GM19035 (cell line): Measurements from ENCODE around the gene SPART.
"Not testable (repeated sequence)": the region's sequence is repeated elsewhere in the genome, so short reads cannot be mapped to it uniquely, and the experiment has no call there.

Source experiments
- ATAC-seq: cut with Tn5 transposase; IDR thresholded peaks from one replicate; pipeline ENCODE4 v1.9.1; 2021; ENCODE audit not compliant: unreplicated experiment

Gene SPART

GRCh38 chr13:36323408-36323807 lies 22.8 kb downstream of the SPART start:
- no peak for ATAC-seq

DNA sequence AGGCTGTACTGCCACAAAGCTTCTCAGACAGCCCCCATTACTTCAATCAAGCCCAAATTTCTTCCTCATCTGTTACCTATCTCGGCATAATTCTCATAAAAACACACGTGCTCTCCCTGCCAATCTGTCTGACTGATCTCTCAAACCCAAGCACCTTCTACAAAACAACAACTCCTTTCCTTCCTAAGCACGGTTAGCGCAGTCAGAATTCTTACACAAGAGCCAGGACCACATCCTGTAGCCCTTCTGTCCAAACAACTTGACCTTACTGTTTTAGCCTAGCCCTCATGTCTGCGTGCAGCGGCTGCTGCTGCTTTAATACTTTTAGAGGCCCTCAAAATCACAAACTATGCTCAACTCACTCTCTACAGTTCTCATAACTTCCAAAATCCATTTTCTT lies 26.4 kb downstream of the SPART start:
- not testable (repeated sequence) for ATAC-seq

DNA sequence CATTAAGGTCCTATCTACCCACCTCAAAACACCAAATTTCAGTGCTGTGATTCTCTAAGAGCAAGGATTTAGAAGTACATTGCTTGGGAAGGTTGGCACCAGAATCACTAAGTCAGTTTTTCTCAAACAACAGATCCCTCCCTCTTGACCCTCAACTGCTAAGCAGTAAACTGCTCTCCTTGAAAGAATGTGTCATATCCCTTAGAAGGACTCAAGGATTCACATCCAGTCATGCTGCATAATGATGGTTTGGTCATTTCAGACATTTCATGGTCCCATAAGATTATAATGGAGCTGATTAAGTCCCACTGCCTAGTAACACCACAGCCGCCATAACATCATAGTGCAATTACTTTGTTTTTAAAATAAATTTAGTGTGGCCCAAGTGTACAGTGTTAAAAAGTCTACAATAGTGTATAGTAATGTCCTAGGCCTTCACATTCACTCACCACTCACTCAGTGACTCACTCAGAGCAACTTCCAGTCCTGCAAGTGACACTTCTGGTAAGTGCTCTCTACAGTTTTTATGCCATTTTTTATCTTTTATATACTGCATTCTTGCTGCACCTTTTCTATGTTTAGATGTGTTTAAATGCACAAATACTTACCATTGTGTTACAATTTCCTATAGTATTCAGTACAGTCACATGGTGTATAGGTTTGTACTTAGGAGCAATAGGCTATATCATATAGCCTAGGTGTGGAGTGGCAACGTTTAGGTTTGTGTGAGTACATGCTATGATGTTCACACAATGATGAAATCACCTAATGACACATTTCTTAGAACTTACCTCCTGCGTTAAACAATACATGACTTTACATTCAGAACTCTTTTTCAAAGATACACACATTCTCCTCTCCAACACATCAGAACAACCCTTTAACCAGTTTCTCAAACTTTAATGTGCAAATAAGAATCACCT lies 32.9 kb downstream of the SPART start:
- no peak for ATAC-seq

- ATAC-seq: peak; percentile 81
Observed at GRCh38 chr13:36310417-36311108, 35.6 kb downstream of the SPART start.

GRCh38 chr13:36302289-36302688 lies 43.9 kb downstream of the SPART start:
- ATAC-seq: no peak

DNA sequence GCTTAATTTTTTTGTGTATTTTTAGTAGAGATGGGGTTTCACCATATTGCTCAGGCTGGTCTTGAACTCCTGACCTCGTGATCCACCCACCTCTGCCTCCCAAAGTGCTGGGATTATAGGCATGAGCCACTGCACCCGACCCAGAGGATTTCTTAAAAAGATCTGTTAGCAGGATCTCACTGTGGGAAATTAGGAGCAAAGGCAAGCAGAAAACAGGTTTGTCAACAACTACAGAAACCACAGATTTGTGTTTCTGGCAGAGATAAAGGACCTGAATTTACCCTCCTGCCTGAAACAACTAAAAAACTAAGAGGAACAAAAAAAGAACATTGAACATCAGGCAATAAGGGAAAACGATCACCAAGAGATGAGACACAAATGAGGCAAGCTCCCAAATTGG lies 46.7 kb downstream of the SPART start:
- ATAC-seq: not testable (repeated sequence)

GRCh38 chr13:36298535-36299068 lies 47.6 kb downstream of the SPART start:
- no peak for ATAC-seq

- peak; percentile 81 for ATAC-seq
Observed at GRCh38 chr13:36297366-36298338, 48.5 kb downstream of the SPART start, which contains the start of gene CCDC169. CCDC169 (minus strand) TSS chr13:36297814; CDS start chr13:36297719, 95 bp downstream.

- no peak for ATAC-seq
Observed at GRCh38 chr13:36294096-36294495, 52.1 kb downstream of the SPART start.

DNA sequence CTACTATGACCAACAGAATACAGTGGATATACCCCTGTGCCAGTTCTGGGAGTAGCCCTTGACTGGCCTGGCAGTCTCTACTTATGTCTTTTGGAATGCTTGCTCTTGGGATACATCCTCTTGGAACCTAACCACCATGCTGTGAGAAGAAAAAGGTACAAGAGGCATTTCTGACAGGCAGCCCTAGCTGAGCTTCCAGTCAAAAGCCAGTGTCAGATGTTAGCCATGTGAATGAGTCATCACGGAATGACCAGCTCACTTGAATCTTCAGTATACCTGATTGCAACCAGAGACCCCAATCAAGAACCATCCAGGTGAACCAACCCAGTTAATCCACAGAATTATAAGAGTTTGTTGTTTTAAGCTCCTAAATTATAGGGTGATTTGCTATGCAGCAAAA lies 52.7 kb downstream of the SPART start:
- no peak for ATAC-seq

DNA sequence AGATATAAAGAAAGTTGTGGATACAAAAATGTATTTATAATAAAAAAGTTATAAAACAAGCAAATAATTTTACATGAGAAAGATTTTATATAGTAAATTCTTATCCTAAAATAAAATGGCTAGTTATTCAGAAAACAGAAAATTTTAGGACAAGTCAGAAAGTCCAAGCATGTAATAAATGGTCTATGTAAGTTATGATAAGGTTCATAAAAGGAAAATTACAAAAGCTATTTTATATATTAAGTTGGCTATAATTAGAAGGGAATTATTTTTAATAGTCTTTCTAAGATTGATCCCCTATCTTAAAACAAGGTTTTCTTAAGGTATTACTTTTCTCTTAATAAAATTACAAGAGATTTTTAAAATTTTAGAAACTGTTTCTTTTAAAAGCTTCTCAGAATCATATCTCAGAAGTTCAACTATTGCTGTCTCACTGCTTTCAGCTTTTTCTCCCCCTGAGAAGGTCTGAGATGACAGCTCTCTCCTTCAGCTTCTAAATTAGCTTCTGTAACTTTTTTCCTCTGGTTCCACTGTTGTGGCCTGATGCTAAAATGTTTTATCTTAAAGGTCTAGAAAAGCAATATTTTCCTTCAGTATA lies 57.3 kb downstream of the SPART start:
- no peak for ATAC-seq

DNA sequence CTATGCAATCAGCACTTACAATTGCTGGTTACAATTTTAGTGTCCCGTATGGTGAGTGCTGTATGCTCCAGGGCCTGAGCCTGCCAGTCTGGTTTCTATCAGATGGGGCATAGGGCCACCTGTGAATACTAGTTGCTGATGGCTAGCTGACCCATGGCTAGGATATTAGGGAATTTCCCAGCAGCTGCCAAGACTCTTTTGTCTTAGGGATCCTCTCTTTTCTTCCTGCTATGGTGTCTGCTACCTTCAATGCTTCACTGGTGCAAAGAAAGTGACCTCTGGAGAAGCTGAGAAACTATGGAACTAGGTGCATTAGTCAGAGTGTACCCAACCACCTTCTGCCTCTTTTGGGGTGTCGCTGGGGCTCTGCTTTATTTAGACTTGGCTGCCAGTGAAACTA lies 60.2 kb downstream of the SPART start:
- no peak for ATAC-seq

DNA sequence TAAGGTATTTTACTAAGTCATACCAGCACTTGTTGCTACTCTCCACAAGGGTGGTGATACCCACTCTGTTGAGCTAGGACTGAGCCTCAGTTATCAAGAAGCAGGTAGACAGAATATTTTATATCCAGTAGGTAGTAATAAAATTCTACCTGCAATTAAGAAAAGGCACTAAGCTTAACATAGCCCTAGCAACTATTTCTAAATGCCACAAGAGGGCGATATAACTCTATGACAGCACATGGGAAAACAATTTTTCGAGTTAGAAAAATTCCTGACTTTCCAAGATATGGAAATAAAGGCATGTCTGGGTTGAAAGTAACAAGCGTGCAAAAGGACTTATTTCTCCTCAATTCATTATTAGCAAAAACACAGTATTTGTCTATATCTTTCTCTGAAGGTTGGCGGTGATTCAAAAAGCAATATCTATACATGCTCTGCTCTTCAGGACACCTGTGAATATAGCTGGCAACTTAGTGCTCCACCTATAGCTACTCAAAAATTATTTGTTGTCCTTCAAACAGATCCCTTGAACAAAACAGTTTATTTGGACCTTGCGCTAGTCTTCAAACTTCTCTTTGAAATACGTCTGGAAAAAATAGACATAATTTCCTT lies 63.3 kb downstream of the SPART start:
- ATAC-seq: no peak

GRCh38 chr13:36275190-36276002 lies 70.8 kb downstream of the SPART start:
- ATAC-seq: no peak

DNA sequence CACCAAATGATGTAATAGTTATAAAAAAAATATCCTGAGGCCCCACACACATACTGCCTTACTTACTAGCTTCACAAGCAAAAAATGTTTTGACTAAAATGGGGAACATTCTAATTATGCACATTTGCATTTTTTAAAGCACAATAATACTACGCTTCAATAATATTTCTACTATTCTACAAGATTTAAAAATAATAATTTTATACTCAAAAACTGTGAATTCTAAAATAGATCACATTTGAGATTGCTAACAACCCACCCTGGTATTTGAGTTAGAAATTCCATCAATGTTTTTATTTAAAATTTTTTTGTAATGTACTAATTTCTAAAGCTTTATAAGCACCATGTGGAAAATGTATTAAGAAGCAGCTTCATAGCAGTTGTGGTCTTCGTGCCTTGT lies 72.8 kb downstream of the SPART start:
- no peak for ATAC-seq

DNA sequence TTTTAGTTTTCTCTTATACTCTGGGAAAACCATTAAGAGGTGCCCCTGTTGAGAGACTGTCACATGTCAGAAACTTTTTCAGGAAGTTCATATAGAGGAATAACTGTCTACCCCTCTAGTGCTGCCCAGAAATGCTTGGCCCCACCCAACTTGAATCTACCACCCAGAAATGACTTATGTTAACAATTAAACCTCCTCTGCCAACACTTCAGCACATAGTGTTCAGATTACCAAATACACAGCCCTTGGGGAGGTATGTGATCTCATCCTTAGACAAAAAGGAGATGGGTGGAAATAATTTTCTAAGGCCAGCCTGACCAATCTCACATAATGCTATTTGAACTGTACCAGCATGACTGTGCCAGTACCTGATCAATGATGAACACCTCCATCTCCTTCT lies 84.2 kb downstream of the SPART start:
- ATAC-seq: no peak

DNA sequence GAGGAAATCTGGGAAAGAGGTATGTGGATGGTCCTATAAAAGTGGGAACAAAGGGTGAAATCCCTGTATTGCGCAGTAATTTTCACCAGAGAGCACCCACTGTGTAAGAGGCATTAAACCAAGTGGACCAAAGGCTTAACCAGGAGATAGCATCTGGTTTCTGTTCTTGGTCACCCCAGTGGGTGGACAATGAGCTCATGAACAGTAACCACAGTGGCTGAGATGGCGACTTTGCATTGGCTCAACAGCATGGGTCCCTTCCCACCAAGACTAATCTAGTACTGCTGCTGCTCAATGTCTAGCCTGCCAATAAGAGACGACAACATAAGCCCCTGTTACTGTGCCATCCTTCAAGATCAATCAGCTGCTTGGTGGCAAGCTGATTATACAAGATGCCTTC lies 85.2 kb downstream of the SPART start:
- ATAC-seq: no peak

- no peak for ATAC-seq
Observed at GRCh38 chr13:36259361-36260137, 86.6 kb downstream of the SPART start.
